Stomach (tissue), 4 donors: ENCODE data around the gene BPIFB2.

Experiments
- CTCF ChIP-seq, 7 experiments: fragments of 450-650 bp in 4 of 7; fragments of 200-600 bp in 3 of 7; sonication (generic) in 3 of 7; IDR thresholded peaks; one replicate each; pipeline ENCODE4 v1.5.1; 2016 to 2019; ENCODE audit warnings: antibody characterized with exemption in 7 of 7, control low read depth in 2 of 7, mild to moderate bottlenecking in 1 of 7
- EP300 ChIP-seq: sonication (generic); formaldehyde crosslinking; IDR thresholded peaks from one replicate; pipeline ENCODE4 v1.6.1; 2017; ENCODE audit warnings: antibody characterized with exemption
- POLR2A ChIP-seq, 4 donors: fragments of 450-650 bp; IDR thresholded peaks; one replicate each; pipeline ENCODE4 v1.6.1; 2016; ENCODE audit warnings: antibody characterized with exemption in 4 of 4, control low read depth in 2 of 4, mild to moderate bottlenecking in 1 of 4, moderate library complexity in 1 of 4
- POLR2AphosphoS5 ChIP-seq, 3 donors: sonication (generic); formaldehyde crosslinking; IDR thresholded peaks; one replicate each; pipeline ENCODE4 v1.6.1; 2016; ENCODE audit warnings: antibody characterized with exemption in 3 of 3

DNA sequence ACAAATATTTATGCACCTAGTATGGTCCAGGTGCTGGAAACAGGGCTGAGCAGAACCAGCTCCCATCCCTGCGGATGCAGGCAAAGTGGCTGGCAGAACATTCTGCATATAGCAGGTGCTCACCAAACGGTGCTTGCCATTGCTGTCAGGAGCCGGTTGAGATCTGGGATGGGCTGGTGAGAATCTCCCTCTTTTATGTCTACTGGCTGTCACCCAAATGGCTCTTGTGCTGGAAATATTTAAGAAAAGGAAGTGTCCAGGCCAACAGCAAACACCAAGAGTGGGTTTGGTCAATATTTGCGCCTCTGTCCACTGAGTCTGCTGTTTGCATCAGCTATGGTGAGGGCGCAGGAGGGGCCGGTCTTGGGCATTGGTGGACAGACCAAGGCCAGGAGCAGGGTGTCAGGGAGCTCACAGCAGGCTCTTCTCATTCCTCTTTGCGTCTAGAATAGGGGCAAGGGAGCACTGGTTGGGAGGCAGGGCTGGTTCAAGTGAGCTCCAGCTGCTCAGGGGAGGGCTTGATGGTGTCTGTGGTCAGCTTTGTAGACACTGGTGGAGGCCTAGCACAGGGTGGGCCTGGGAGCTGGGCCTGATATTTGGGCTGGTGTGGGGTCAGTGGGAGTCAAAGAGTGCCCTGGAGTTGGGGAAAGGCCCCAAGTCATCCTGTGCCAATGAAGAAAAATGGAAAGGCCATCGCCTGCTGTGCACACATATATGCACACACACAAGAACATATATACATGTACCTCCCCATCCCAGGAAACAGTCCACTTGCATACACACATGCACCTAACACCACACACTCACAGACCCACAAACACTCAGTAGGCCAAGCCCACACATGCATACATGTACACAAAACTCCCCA lies 1.4 kb upstream of the BPIFB2 start:
- TF ChIP-seq POLR2AphosphoS5 (IDR thresholded peaks at IDR 0.05) (no peak), CTCF (IDR thresholded peaks at IDR 0.05) (no peak), POLR2A (IDR thresholded peaks at IDR 0.05) (no peak), EP300 (no peak)
